ENCODE measurements around the gene CCDC60.

CCDC60 gene

GRCh38 chr12:119399301-119399700 lies 64.8 kb downstream of the CCDC60 start:
- TF ChIP-seq CTCF (IDR thresholded peaks at IDR 0.05; ENCODE audit: low read depth, low read length) = no peak
- H3K4me3 ChIP-seq (ENCODE audit: low read depth, low read length) = no peak overlapping the region

- no peak for TF ChIP-seq CTCF (IDR thresholded peaks at IDR 0.05; ENCODE audit: low read depth, low read length)
- H3K4me3 ChIP-seq (ENCODE audit: low read depth, low read length) = no peak overlapping the region
Measured at GRCh38 chr12:119406308-119406707, 71.8 kb downstream of the CCDC60 start.

GRCh38 chr12:119406811-119407210 lies 72.3 kb downstream of the CCDC60 start:
- TF ChIP-seq CTCF (IDR thresholded peaks at IDR 0.05; ENCODE audit: low read depth, low read length) = no peak

GRCh38 chr12:119409043-119409442 lies 74.5 kb downstream of the CCDC60 start:
- TF ChIP-seq CTCF (IDR thresholded peaks at IDR 0.05; ENCODE audit: low read depth, low read length) = no peak
- no peak overlapping the region for H3K4me3 ChIP-seq (ENCODE audit: low read depth, low read length)

More at GRCh38 chr12:119406811-119407210, 72.3 kb downstream of the CCDC60 start:
- no peak overlapping the region for H3K4me3 ChIP-seq (ENCODE audit: low read depth, low read length)

GRCh38 chr12:119410396-119410795 lies 75.9 kb downstream of the CCDC60 start:
- TF ChIP-seq CTCF (IDR thresholded peaks at IDR 0.05; ENCODE audit: low read depth, low read length) = no peak
- no peak overlapping the region for H3K4me3 ChIP-seq (ENCODE audit: low read depth, low read length)

GRCh38 chr12:119412306-119412705 lies 77.8 kb downstream of the CCDC60 start:
- no peak for TF ChIP-seq CTCF (IDR thresholded peaks at IDR 0.05; ENCODE audit: low read depth, low read length)
- H3K4me3 ChIP-seq (ENCODE audit: low read depth, low read length) = no peak overlapping the region

GRCh38 chr12:119412811-119413794 lies 78.6 kb downstream of the CCDC60 start:
- H3K4me3 ChIP-seq (ENCODE audit: low read depth, low read length) = no peak overlapping the region
- TF ChIP-seq CTCF (IDR thresholded peaks at IDR 0.05; ENCODE audit: low read depth, low read length) = peak; percentile 63
